ENCODE results near the gene CIB2. TPM values are rescaled to one million over a fixed set of nuclear protein-coding genes. Genes with fewer than 3 reads are reported as not detected.

The CIB2 gene
- total RNA-seq, 4 donors from 2014 or later, result 11.4 to 18.3 (median 15.9) TPM

- H3K4me3 ChIP-seq, result no peak overlapping the region
- WGBS, result 89% methylated on average over 5 of the region's 11 CpGs
- H3K27me3 ChIP-seq, result no peaks in the 10 kb centered on the region
- no peak for TF ChIP-seq POLR2AphosphoS5 (IDR thresholded peaks at IDR 0.05)
- TF ChIP-seq POLR2A (IDR thresholded peaks at IDR 0.05; ENCODE audit: low read depth), result no peak
- TF ChIP-seq EP300 (IDR thresholded peaks at IDR 0.05), result no peak
- TF ChIP-seq CTCF (IDR thresholded peaks at IDR 0.05), result no peak
- no peaks in the 10 kb centered on the region for H3K9me3 ChIP-seq
- peaks cover 6 to 11% (median 8%) of the 10 kb centered on the region in 4 donors for H3K4me1 ChIP-seq
- DNase-seq (ENCODE audit: extremely low spot score), result no peak
- H3K27ac ChIP-seq (replicated peaks in 1 of 4), result no peak overlapping the region
- intact Hi-C loops (cut with DNase I), result no loop called here
- no peaks in the 10 kb centered on the region for H3K36me3 ChIP-seq
These were observed 33.0 kb downstream of the CIB2 start for GRCh38 chr15:78098131-78098755.

- no peak overlapping the region for H3K27ac ChIP-seq (replicated peaks in 1 of 4)
- intact Hi-C loops (cut with DNase I), result no loop called here
- H3K4me1 ChIP-seq, result peaks cover 12 to 17% (median 13%) of the 10 kb centered on the region in 4 donors
- H3K9me3 ChIP-seq, result no peaks in the 10 kb centered on the region
- no peak for TF ChIP-seq POLR2AphosphoS5 (IDR thresholded peaks at IDR 0.05)
- TF ChIP-seq EP300 (IDR thresholded peaks at IDR 0.05), result no peak
- TF ChIP-seq CTCF (IDR thresholded peaks at IDR 0.05), result no peak
- no peak for TF ChIP-seq POLR2A (IDR thresholded peaks at IDR 0.05; ENCODE audit: low read depth)
- no peak for DNase-seq (ENCODE audit: extremely low spot score)
- no peak overlapping the region for H3K4me3 ChIP-seq
- WGBS, result 88% methylated on average over 9 of the region's 9 CpGs
- H3K36me3 ChIP-seq, result no peaks in the 10 kb centered on the region
- no peaks in the 10 kb centered on the region for H3K27me3 ChIP-seq
These were observed 33.6 kb downstream of the CIB2 start for GRCh38 chr15:78097667-78098066.

GRCh38 chr15:78093242-78094020 lies 37.8 kb downstream of the CIB2 start:
- Histone ChIP-seq H3K36me3 (no peaks in the 10 kb centered on the region), H3K4me3 (no peak overlapping the region), H3K27me3 (no peaks in the 10 kb centered on the region), H3K4me1 (peaks cover 20 to 26% (median 22%) of the 10 kb centered on the region in 4 donors), H3K9me3 (no peaks in the 10 kb centered on the region), H3K27ac (replicated peaks in 1 of 4) (peak overlapping the region in 1 of 4 donors; percentile 47)
- DNase-seq (ENCODE audit: extremely low spot score), result no peak
- no peak for TF ChIP-seq CTCF (IDR thresholded peaks at IDR 0.05)
- TF ChIP-seq POLR2AphosphoS5 (IDR thresholded peaks at IDR 0.05), result peak; percentile 35 to 61
- TF ChIP-seq POLR2A (IDR thresholded peaks at IDR 0.05; ENCODE audit: low read depth), result no peak
- WGBS, result 52% methylated on average over 4 of the region's 5 CpGs
- intact Hi-C loops (cut with DNase I), result no loop called here

GRCh38 chr15:78092261-78093041 lies 38.8 kb downstream of the CIB2 start, which contains the start of gene SH2D7:
TSS of gene SH2D7 (plus strand) at chr15:78092561. CDS start at chr15:78092585, 24 bp downstream.
- TF ChIP-seq CTCF (IDR thresholded peaks at IDR 0.05) (no peak), POLR2A (IDR thresholded peaks at IDR 0.05; ENCODE audit: low read depth) (no peak), POLR2AphosphoS5 (IDR thresholded peaks at IDR 0.05) (no peak), EP300 (IDR thresholded peaks at IDR 0.05) (no peak)
- no peaks in the 10 kb centered on the region for H3K27me3 ChIP-seq
- DNase-seq (ENCODE audit: extremely low spot score), result no peak
- H3K4me1 ChIP-seq, result peaks cover 20 to 26% (median 22%) of the 10 kb centered on the region in 4 donors
- H3K4me3 ChIP-seq, result no peak within 1 kb of the TSS
- no peaks in the 10 kb centered on the region for H3K9me3 ChIP-seq
- peak within 1 kb of the TSS in 1 of 4 donors; percentile 47 for H3K27ac ChIP-seq (replicated peaks in 1 of 4)
- WGBS, result 63% methylated on average over 4 of the region's 11 CpGs
- intact Hi-C loops (cut with DNase I), result no loop called here
- no peaks in the 10 kb centered on the region for H3K36me3 ChIP-seq

All from esophagus muscularis mucosa (tissue), 4 donors.